Astrocyte of the cerebellum (primary cell): ENCODE data around the gene CDC45.

ENCODE experiments used
- DNase-seq: peaks from one replicate; pipeline ENCODE4 v3.0.0-alpha.2; 2011; ENCODE audit warnings: low read depth
- H3K4me3 ChIP-seq: 2 replicates; pipeline ENCODE4 v1.5.1; 2011; ENCODE audit warnings: mild to moderate bottlenecking, low read depth, low read length, moderate library complexity
- CTCF ChIP-seq: IDR thresholded peaks from 2 replicates; pipeline ENCODE4 v1.5.1; 2012; ENCODE audit warnings: low read length, low read depth, moderate library complexity, mild to moderate bottlenecking; ENCODE audit errors: missing control alignments
- in situ Hi-C: cut with HindIII; loops from 2 replicates; pipeline ENCODE4 v1.10.0; 2017; ENCODE audit warnings: low sequenced_read_pairs

Gene CDC45

GRCh38 chr22:19566279-19567156, 86.8 kb downstream of the CDC45 start:
- no peak for DNase-seq
- in situ Hi-C loops: no loop called here
- H3K4me3 ChIP-seq: no peak overlapping the region
- TF ChIP-seq CTCF: no peak

- in situ Hi-C loops: no loop called here
- no peak overlapping the region for H3K4me3 ChIP-seq
- no peak for TF ChIP-seq CTCF
- DNase-seq: no peak
Measured at GRCh38 chr22:19567157-19568009, 87.7 kb downstream of the CDC45 start.

GRCh38 chr22:19568337-19569275, 88.9 kb downstream of the CDC45 start:
- H3K4me3 ChIP-seq: no peak overlapping the region
- in situ Hi-C loops: no loop called here
- TF ChIP-seq CTCF: no peak
- DNase-seq: peak; percentile 34

GRCh38 chr22:19569276-19569640, 89.5 kb downstream of the CDC45 start:
- in situ Hi-C loops: no loop called here
- TF ChIP-seq CTCF: no peak
- H3K4me3 ChIP-seq: no peak overlapping the region
- DNase-seq: no peak

GRCh38 chr22:19569976-19570375, 90.3 kb downstream of the CDC45 start:
- TF ChIP-seq CTCF: no peak
- in situ Hi-C loops: no loop called here
- no peak for DNase-seq
- H3K4me3 ChIP-seq: no peak overlapping the region
